COLO668 (cell line): ENCODE results near the gene DLG1.

Experiments used
- DNase-seq: peaks from one replicate; lab custom pipeline; 2025; ENCODE audit not compliant: unreplicated experiment; lab: John Stamatoyannopoulos, UW

DLG1 gene

DNA sequence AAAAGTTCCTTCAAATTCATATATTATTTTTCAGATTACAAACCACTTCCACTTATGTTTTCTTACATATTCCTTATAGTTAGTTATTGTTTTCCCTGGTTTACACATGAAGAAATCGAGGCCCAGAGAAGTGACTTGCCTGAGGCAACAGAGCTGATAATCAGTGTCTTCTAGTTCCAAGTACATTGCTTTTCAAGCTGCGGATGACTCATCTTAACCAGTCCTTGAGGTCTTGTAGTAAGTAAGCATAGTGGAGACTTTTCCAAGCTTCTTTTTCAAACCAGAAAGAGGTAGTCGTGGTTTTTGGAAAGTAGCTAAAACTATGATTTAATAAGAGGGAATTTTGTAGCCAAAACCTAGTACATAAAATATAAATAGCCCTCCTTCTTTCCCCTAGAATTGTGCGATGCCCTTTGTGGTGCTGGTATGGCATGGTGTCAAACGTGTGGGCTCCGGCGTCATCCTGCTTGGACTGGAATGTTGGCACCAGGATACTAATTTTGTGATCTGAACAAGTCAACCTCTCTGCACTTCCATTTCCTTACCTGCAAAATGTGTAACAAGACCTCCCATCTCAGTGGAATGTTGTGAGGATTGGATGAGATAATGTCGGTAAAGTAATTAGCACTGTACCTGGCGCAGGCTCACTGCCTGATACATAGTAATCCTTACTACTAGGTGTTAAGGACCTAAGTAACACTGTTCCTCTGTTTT is 19.0 kb upstream of the DLG1 start:
- no peak for DNase-seq

DNA sequence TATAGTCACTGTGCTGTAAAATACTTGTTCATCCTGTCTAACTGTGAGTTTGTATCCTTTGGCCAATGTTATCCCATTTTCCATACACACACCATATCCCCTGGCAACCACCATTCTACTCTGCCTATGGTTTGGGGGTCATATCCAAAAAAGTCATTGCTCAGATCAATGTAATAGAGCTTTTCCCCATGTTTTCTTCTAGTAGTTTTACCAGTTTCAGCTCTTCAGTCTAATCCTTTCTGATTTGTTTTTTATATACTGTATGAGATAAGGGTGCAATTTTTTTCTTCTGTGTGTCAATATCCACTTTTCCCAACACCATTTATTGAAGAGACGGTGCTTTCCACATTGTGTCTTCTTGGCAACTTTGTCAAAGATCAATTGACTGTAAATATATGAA is 14.0 kb upstream of the DLG1 start:
- no peak for DNase-seq

DNA sequence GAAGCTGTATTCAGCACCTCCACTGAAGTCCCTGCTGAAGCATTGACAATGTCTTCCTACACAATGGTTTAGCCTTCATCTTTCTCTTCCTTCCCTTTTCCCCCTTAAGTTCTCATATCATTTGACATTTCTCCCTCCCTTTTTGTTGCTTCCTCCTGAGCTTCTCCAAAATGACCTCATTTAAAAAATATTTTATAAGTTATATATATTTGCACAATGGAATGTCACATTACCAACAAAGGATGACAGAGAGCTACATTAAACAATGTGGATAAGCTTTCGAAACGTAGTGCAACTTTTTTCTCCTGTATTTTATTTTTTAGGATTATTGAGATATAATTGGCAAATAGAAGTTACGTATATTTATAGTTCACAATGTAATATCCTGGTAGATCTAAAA is 13.2 kb upstream of the DLG1 start:
- DNase-seq: no peak

DNA sequence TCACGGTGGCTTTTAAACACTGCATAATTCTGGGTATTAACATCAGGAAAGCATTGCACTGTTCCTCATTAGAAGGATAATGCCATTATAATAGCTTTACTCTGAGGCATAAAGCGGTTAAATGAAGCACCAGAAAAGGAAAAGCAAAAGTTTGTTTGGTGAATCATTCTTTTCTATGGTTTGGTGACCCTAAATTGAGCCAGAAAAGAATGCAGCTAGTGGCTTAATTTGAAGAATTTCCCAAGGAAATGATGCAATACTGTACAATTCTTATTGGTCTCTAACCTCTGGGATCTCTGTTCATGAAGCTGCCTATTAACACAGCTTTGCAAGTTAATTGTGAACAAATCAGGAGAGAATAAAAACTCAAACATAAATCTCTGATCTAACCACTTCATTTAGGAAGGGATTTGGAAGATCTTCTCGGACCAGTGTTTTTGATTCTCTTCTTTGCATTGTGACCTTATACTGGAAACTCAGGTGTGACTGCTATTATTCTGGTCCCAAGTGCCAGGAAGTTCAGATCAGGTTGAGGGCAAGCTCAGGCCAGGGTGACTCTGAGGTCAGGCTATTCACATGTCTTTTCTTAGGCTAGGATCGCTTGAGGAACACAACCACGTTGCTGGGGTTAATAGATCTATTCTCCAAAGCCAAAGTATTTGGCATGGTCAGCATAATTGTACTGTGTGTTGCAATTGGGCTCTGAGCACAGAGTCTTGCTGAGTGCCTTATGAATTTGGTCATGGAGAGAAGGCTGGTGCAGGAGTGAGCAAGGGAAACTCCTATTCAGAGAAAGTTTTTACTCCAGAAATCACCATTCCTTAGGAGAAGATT is 11.3 kb upstream of the DLG1 start:
- DNase-seq: no peak

DNA sequence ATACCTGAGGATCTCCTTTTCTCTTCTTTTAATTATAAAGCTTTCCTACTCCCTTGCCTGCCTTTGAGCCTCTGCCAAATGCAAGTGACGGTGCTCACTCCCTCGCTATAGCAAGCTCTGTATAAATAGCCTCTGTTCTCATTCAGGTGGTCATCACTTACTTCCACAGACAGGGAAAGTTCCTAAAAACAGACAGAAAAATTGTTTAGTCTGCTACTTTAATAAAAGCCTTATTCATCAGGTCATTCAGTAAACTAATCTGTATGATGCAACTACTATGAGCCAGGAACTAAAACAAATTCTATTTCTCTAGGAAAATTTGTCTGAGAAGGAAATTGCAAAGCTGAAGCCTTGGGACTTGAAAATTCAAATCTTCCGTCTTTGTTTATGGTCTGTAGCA is 10.2 kb upstream of the DLG1 start:
- no peak for DNase-seq

- DNase-seq: no peak
Measured at GRCh38 chr3:197306374-197307086, 8.1 kb upstream of the DLG1 start.

- no peak for DNase-seq
Measured at GRCh38 chr3:197305854-197306253, 7.4 kb upstream of the DLG1 start.

GRCh38 chr3:197303452-197303851 is 5.0 kb upstream of the DLG1 start:
- DNase-seq: no peak

GRCh38 chr3:197302696-197303341 is 4.4 kb upstream of the DLG1 start:
- DNase-seq: no peak

- DNase-seq: no peak
Measured at GRCh38 chr3:197302033-197302432, 3.6 kb upstream of the DLG1 start.

GRCh38 chr3:197300361-197300760 is 1.9 kb upstream of the DLG1 start:
- DNase-seq: no peak

GRCh38 chr3:197298945-197299854 is 788 bp upstream of the DLG1 start:
- peak; percentile 58 for DNase-seq

- peak; percentile 86 for DNase-seq
Measured at GRCh38 chr3:197297476-197298340, 704 bp downstream of the DLG1 start.

DNA sequence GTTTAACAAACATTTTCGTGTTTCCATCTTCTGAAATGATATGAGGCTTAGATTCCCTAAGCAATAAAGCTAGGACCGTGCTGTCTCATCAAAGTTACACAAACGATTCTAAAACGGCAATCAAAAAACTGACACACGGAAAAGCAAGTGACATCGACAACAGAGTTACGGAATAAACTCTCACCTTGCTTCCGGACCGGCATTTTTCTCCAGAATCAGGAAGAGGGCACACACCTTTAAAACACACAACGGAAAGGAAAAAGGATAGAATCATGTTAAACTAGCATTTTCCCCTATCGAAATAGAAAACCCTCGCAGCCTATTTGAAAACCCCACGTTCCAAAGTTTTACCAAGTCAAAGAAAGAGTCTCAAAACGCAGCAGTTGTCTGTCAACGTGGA is 1.4 kb downstream of the DLG1 start:
- DNase-seq: no peak

- no peak for DNase-seq
Measured at GRCh38 chr3:197296545-197296944, 1.9 kb downstream of the DLG1 start.

DNA sequence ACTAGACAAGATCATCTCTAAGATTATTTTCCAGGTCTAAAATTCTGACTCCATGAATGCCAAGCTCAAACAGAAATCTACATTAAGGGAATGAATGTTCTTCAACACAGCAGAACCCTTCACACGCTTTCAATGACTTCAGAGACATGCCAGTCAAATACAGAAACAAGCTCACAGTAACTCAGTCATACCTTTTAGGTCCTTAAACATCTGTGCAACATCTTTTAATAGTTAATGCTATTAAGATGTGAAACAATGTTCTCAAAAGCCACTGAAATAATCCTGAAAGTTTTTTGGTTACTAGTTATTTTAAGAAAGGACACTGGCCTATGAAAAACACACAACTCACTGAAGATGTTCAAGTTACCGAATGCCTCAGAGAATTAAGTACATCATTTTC is 2.5 kb downstream of the DLG1 start:
- no peak for DNase-seq

GRCh38 chr3:197293605-197294237 is 4.7 kb downstream of the DLG1 start:
- DNase-seq: no peak

DNA sequence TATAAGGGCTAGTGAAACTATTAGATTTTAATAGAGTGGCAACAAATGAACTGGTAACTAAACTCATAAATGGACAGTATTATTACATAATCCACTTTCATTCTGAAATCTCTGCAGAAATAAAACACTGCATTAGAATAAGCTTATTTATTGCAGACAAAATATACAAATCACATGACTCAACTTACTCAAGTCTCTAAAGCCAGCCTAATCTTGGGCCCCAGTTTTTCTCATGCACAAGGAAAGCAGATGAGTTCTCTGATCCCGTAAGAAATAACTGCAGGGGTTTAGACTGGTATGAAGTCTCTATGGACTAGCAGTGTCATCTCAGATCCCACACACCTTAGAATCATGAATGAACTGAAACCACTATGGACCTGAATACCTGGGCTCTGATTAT is 5.8 kb downstream of the DLG1 start:
- no peak for DNase-seq

DNA sequence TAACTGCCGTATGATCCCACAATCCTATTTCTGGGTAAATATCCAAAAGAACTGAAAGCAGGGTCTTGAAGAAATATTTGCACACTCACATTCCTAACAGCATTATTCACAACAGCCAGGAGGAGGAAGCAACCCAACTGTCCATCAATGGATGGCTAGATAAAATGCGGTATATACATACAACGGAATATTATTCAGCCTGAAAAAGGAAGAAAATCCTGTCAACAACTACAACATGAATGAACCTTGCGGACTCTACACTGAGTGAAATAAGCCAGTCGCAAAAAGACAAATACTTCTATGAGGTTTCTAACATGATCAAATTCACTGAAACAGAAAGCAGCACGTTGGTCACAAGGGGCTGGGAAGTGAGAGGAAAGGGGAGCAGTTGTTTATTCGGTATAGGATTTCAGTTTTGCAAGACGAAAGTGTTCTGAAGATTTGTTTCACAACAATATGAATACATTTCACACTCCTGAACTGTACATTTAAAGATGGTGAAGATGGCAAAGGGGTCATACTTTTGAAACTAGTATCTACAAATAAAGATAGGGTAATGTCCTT is 6.2 kb downstream of the DLG1 start:
- DNase-seq: no peak
